COR-L47 (cell line): ENCODE measurements around the gene SLC1A2.

Experiments used
- DNase-seq: peaks from one replicate; lab custom pipeline; 2025; lab: John Stamatoyannopoulos, UW

SLC1A2 gene

DNA sequence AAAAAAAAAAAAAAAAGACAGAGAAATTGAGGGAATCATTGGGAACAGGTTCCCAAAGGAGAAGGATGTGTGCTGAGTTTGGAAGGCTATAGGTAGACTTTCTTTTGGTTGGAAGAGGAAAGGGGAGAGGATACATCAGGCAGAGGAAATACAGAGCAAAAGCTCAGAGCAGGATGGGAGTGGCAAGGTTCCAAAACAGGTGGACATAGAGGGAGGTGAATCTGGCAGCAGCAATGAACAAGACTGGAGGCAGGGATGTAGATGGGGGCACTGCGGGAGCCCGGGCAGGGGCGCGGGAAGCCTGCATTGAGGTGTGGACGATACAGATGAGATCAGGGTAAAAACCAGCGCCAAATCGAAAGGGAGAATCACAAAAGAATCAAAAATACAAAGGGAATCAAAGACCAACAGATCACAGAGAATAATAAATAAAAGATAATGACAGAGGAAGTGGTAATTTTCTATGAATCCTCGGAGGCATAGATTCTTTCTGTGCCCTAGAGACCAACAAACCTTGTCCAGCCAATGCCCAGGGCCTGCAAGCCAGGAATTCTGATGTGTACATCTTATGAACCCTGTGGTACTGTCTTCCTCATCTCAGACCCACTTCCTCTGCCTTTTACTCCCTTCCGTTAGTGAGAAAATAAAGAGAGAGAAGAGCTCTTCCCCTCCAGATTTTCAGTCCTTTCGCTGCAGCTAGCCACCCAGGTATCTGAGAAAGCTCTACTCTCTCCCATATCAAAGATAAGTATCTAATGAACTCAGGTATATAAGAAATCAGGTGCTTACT lies 70.3 kb downstream of the SLC1A2 start:
- peak; percentile 34 for DNase-seq

DNA sequence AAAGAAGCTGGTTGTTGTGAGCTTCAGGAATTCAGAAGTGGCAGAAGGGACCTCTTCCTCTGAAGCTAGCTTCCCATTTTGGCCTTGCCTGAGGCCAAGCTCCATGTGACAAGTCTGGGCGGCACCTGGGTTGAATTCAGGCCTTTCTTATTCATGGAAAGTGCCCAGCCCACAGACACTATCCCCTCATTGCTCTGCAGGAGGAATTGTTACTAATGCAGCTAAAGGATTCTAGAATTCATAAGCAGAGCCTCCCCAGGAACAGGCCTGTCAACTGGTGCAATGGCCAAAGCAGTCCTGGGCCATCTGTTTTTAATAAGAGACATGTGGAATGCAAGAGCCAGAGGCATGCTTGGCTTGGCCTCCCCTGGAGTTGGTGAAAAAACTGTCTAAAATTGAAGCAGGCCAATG lies 71.4 kb downstream of the SLC1A2 start:
- no peak for DNase-seq

DNA sequence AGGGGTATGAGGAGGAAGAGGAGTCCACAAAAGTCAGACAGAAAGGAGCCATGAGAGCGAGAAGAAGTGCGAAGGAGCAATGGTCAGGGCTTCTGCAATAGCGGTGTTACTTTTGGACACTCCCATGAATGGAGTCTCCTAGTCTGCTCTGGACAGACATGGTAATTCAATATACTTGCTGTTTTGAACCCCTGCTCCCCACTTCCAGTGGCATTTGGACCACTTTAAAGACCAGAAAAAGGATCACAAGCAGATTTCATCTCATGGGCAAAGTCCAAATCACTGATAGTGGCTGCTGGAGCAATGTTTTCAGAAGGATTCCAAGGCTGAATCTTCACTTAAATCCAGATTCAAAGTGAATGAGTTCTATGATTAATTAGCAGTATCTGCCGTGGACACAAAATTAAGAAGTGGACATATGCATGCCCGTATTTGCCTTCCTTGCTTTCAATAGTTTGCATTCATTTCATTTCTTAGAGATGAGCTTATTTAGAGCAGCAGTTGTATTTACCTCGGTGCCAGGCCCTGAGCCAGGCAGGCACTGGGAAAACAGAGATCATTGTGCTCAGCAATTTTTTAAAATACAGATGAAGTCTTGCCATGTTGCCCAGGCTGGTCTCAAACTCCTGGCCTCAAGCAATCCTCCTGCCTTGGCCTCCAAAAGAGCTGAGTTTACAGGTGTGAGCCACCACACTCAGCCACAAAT lies 72.0 kb downstream of the SLC1A2 start:
- no peak for DNase-seq

DNA sequence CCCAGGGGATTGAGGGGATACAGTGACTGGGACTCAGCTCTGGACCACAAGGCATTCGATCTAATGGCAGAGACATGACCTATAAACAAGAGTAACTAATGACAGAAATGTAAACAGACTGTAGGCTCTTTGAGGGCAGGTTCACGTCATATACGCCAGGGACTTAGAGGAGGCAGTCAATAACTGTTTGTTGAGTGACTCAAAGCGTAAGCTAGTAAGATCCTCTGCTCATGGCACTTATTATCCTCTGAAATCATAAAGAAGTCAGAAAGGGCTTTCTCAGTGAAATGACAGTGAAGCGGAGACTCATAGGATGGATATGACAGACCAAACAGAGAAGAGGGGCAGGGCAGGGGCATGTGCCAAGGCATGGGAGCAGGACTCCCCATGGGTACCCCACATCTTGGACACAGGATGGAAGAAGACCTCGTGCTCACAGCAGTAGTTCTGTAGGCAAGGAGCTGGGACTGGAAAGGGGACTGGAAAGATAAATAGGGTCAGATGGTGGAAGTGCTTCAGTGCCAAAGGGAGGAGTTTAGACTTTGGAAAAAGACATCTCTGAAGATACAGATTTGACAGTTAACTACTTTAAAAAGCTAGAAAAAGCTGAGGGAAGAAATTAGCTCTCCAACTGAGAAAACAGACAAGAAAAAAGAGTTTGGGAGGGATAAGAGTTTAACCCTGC lies 72.7 kb downstream of the SLC1A2 start:
- no peak for DNase-seq

DNA sequence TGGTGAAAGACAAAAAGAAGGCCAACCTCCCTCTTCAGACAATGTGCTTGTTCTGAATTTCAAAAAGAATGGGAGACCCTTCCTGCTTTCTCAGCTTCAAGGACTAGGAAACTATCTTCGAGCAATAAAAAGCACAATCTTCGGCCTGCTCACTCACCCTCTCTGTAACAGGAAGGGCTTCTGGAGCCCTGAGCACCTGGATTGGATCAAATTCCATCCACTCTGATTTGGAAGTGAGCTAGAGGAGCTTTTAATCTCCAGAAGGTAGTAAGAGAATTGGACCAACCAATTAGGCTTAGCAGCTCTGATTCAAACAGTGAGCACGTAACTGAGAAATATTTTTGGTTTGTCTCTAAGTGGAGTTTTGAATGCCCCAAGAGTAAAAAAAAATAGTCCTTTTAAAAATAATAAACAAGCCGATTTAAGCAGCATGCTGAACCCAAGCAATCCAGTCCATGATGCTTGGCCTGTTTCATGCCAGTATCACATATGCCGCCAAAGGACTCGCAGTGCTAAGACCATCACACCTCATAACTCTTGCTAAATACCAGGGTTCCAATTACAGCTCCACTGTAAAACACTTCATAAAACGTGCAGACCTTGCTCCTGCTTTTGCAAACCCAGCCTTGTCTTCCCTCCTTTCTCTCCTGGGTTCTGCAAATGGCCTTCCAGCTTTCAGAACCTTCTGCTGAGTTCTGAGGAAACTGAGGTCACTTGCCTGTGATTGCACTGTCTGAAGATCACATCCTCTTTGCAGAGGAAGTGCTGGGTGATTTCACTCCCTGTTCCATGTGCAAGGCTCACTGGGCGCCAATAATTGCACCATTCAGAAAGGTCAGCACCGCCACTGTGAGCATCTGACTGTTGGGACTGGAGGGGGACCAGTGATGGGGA lies 74.4 kb downstream of the SLC1A2 start:
- DNase-seq, result no peak

DNA sequence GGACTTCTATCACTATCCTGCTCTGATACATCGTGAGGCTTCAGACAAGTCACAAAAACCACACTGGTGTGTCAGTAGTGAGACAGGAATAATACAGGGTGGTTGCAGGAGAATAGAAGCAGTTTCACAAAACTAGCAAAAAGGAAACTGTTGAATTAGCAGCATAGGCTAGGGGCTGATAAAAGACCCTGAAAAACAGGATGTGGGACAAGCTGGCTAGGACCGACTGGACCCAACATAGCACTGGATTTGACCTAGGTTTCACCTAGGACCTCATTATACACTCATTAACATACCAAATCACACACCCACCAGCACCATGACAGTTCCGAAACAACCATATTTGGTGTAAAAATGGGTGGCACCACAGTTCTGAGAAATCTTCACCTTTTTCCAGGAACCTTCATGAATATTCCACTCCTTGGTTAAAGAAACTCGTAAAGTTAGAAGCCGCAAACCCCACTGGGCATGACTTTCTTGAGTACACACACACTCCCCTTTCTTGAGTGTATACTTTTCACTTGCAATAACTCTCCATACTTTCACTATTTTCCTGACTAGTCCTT lies 76.2 kb downstream of the SLC1A2 start:
- DNase-seq, result no peak

DNA sequence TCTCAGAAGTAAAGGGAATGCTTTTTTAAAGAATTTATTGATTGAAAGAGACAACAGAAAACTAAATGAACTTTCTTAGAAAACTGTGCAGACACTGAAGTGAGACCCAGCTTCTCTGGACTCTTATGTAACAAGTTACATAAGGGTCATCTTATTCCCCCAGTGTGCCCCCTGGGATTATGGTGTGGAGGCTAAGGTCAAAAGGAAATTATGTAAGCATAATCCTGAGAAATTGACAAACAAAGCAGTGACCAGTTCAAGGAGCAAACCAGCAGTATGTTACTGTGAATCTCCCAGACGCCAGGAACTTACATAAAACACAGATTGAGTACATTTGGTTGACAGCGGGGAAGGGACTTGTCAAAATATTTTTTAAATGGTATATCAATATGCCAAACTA lies 78.6 kb downstream of the SLC1A2 start:
- DNase-seq, result no peak

DNA sequence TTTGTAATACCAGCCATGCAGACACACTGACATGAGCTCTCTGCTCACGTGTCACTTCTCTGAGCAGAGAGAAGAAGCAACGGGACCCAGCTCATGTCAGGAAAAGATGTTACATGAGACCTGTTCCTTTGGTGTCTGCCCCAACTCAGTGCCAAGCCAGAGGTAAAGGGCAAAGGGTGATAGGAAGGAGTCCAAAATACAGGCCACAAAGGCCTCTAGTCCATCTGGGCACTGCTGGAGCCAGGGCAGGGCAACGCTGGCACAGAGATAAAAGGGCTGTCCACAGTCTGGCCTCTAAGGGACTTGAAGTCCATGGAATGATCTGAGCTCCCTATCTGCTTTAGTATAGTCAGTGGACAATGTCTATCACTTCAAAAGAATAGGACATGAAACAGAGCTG lies 79.3 kb downstream of the SLC1A2 start:
- DNase-seq, result no peak

DNA sequence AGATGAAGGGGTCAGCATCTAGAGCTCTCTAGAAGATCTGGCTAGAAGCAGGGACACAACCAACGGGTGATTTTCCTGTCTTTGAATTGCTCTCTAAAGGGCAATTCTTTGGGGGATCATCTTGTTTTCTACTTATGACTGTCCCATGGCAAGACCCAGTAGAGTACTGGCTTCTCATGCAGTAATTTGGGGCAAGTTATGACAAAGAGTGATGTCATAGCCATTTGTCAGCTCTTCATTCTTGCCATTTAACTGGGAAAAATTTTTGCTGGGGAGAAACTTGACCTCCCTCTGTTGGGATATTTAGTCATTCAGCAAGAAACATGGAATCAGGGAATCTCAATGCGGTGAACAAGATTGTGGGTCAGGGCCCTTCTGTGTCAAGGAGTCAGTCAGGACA lies 80.4 kb downstream of the SLC1A2 start:
- DNase-seq, result no peak

DNA sequence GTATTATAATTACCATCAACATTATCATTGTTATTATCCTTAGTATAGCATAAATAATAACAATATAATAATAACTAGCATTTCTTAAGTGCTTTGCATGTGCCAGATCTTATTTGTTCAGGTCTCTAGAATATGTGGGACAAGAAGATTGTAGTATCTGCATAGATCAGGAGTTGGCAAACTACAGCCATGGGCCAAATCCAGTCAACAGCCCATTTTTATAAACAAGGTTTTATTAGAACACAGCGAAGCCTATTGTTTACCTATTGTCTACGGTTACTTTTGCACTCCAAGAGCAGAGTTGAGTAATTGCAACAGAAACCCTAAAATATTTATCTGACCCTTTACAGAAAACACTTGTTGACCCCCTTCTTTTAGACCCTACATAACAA lies 81.4 kb downstream of the SLC1A2 start:
- DNase-seq, result no peak

DNA sequence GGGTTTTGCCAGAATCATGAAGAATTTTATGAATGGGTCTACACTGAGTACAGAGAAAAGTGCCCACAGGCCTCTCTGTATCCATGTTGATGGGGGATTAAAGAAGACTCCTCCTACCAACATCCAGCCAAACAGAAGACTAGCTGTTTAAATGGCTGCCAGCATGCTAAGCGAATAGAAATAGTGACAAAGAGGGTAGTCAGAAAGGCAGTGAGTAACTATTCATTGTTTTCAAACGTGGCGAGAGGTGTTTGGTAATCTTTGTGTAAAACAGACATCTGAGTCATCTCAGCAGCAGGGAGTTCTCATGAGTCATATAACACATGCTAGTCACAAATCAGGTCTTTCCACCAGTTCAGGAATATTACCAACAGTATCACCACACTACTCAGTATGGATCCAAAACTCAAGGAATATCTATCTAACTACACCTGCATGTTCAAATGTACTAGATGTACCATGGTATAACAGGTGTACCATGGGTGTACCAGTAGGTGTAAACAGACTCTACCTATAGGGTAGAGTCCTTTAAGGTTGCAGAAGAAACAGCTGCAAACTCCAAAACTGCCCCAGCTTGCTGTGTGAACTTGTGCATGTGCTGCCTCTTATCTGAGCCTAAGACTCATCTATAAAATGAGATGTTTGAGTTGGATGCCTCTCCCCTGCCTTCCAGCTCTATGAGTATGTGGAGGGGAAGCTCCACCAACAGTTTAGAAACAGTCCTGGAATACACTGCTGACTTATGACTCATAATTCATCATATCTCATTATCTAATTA lies 82.0 kb downstream of the SLC1A2 start:
- DNase-seq, result no peak

DNA sequence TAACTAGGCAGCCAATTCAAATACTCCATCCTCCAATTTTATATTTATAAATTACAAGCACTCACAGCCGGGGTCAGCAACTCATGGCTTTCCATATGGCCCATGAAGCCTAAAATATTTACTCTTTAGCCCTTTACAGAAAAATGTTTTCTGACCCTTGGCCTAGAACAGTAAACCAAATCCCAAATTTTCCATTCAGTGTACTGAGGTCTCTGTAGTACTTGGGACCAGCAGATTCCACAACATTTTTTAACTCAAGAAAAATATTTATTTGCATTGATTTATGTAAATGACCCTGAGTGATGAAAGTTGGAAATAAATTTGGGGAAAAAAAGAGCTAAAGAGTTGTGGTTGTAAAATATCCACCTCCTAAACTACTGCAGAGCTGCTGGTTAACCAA lies 82.6 kb downstream of the SLC1A2 start:
- DNase-seq, result no peak

DNA sequence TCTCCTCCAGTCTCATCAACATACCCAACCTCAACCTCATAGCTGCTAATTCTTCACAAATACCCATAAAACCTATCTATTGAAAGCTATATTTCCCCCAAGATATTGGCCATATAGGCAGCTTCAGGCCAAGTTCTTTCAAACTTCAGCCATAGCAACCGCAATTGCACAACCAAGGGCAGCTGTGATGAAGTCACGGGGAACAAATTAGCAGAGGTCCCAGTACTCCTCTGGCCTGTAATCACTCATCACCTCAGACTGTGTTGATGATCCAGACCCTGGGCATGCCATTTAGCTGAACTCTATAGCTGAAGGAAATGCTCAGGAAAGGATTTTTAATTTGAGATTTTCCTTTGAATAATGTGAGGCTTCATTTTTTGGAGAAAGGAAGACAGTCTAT lies 84.1 kb downstream of the SLC1A2 start:
- DNase-seq, result no peak

DNA sequence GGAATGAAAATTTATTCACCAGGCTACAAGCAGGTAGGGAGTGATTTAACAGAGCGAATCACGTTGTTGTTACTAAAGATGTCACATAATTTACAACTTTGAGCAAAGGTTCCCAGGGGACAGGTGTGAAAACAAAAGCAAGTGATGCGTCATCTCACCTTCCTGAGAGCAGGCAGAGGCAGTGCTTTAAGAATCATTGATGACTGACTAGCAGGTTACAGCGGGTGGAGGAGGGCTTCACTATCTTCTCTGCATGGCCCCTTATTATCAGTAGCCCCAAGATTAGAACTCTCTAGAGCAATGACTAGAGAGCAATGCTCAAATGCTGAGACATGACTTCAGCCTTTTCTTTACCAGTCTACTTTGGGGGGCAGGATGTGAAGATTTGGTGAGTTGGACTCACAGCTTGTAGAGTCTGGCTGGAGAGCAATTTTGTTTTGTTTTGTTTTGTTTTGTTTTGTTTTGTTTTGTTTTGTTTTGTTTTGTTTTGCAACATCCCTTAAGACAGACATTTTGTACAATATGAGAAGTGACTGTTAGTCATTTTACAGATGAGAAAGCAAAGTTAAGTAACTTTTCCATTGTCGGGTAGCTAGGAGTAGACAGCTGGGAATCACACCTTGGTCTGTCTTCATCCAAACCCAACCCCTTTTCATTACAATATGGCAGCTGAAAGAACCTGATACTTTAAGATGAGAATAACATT lies 84.8 kb downstream of the SLC1A2 start:
- DNase-seq, result no peak

DNA sequence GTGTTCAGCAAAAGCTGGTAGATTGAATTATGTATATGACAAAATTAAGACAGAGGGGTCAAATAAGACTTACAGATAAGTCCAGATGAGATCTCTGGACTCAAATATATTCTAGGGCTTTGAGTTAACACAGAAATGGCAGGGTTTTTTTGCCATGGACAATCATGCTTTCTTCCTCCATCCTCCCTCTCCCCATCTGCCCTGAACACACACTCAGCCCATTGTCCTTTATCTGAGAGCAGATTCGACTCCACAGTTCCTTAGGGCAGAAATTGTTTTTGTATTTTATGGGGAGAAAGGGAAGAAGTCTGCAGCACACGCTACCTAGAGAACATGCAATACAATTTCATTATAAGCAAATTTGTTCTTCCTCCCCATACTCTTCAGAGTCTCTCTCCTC lies 86.8 kb downstream of the SLC1A2 start:
- DNase-seq, result no peak

DNA sequence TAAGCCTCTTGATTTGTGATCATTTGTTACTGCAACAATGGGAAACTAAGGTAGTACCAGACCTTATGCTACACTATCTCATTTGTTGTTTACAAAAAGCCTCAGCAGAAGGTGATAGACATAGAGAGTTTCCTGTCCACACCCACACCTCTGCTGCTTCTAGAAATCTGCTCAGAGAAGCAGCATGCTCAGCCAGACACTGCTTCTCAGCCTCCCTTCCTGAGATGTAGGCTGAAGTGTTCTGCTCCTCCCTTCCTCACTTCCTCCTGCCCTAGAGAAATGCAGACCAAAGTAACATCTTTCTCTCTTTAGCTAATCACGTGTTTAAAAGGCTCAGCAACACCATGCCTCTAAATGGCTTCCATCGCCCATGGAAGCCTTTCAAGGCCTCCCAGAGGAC lies 88.4 kb downstream of the SLC1A2 start:
- DNase-seq, result no peak

DNA sequence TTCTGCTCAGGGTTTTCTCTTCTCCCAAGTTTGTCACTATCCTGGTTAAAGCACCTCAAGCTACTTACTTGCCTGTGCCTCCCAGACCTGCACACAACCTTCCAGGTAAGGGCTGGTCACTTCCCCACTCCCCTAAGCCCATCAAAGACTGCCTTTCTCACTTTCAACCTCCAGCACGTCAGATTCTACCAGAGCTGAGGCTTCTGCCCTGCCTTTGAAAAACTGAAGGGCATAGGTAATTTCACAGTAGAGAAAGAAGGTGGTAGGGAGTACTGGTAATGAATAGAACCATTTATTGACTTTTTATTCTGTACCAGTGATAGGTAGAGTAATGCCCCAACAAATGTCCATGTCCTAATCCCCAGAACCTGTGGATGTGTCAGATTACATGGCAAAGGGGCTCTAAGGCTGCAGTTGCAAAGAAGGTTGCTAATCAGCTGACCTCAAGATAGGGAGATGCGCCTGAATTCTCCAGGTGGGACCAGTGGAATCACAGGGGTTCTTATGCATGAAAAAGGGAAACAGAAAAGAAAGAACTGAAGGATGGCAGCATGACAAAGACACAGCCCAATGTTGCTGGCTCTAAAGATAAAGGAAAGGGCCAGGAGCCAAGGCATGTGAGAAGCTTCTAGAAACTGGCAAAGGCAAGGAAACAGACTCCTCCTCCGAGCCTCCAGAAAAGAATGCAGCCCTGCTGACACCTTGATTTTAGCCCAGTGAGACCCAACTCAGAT lies 89.0 kb downstream of the SLC1A2 start:
- no peak for DNase-seq

DNA sequence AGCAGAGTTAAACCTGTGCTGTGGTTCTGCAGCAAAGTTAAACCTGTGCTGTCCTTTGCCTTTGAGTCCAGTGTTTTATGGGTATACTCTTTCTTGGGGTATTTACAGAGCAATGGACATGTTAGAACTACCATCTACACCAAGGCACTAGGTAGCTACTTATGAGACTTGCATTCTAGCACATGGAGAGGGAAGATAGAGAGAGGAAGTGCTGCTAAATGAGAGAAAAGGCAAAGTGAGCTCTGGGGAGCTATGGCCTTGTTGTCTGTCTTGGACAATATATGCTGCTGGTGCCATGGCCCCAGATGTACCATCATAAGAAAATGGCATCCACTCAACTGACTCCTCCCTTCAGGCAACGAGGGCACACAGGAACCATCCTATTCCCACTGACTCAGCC lies 91.5 kb downstream of the SLC1A2 start:
- DNase-seq, result no peak

DNA sequence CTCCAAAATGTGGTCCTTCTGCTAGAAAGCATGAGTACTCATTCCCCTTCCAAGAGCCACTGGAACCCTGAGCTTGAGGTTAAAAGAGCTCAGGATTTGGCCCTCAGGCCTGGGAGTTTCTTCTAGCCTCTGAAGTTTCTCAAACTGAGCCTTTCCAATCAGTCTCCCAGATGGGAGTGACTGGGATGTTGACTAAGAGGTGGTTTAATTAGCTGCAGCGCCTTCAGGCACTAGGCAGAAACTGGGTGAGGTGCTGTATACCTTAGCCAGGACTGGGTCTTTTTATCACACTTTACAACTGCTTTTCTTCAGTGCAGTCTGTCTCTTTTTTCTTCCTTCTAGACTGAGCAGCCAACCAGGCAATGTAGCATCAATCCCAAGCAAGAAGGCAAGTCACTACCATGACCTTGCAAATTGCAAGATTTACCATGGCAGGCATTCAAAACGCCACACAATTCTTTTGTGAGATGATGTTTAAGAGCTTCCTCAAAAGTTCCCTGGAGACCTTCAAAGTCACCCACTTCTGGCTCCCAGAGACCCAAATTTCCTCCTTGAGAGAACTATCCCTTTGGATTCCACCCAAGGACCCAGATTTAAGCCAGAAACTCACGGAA lies 93.0 kb downstream of the SLC1A2 start:
- DNase-seq, result no peak
